ENCODE data around the gene WBP2. TPM values are rescaled to one million over a fixed set of nuclear protein-coding genes. Genes with fewer than 3 reads are reported as not detected.

Gene WBP2
- total and polyA plus RNA-seq, 2 of the 13 experiments (the other 11 are each of a cell fraction or from before 2014, with no cell fraction given), result 29.2 to 29.5 TPM

DNA sequence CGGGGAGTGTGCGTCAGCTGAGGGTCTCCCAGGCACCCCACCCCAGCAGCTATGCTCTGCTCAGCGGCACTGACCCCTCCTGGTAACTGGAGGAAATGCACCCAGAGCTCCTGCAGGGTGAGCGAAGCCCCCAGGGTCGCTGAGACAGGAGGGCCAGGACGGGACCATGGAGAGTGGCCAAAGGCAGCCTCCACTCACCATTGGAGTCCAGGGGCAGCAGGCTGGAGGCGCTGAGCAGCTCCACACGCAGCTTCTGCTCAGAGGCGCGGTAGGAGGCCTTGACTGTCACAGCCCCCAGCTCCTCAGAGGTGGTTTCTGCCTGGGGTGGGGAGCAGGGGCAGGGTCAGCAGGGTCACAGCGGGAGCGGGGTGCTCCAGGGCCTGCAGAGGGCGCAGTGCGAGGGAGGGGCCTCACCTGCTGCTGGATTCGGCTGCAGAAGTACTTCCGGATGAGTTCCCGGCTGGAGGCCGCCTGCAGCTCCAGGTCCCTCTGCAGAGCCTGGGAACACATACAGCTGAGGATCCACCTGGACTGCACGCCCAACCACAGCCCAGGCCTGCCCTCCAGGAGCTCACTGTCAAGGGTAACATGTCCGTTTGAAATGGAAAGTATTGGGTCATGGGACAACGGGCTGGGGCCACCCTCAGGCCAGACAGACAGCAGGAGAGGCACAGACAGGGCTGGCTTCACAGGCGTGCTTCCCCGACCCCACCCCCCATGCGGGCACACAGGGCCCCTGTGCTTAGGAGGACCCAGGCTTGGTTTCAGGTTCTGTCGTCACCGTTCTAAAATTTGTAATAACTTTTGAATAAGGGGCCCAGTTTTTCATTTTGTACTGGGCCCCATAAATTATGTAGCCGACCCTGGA is 24.7 kb downstream of the WBP2 start:
- H3K9me3 ChIP-seq (ENCODE audit: low read length), result no peaks in the 10 kb centered on the region
- H3K27ac ChIP-seq (ENCODE audit: extremely low read length, insufficient read depth, low read length), result no peak overlapping the region
- no peak overlapping the region for H3K9ac ChIP-seq (ENCODE audit: insufficient read depth, low read depth, low read length)
- H2AFZ ChIP-seq (ENCODE audit: low read length), result no peak overlapping the region
- DNase-seq (ENCODE audit: low spot score) (no peak), ATAC-seq (peak; percentile 15), FAIRE-seq (no peak)
- POLR2A ChIA-PET, result interaction anchor here (1.1 to 8.0 kb wide), 7 partner anchors 10 to 57 kb away, joined by 3 to 88 read pairs (median 5); partner anchors contain the start of genes UNC13D and WBP2
- CTCF ChIA-PET (ENCODE audit: low intra/inter-chr PET ratio, low total read pairs), result interaction anchor here (0.9 kb wide), 1 partner anchor 18 kb away, joined by 3 read pairs; no protein-coding TSS in a partner anchor
- no peak overlapping the region for H3K4me3 ChIP-seq (replicated peaks in 1 of 3; ENCODE audit: insufficient read depth in 1 of 3, low read depth in 2 of 3, low read length in 3 of 3)
- no peaks in the 10 kb centered on the region for H3K79me2 ChIP-seq (ENCODE audit: insufficient read depth, low read length)
- no peaks in the 10 kb centered on the region for H4K20me1 ChIP-seq (ENCODE audit: insufficient read depth, low read length)
- 98% methylated on average over 14 of the region's 27 CpGs for WGBS (ENCODE audit: low lambda C conversion rate)
- no peak overlapping the region for H3K4me2 ChIP-seq (ENCODE audit: low read depth, low read length)
- H3K27me3 ChIP-seq (ENCODE audit: control insufficient read depth in 1 of 2, insufficient read depth in 2 of 2, low read length in 2 of 2), result no peaks in the 10 kb centered on the region
- BruUV-seq (replicated peaks), result no TSS peak
- H3K36me3 ChIP-seq (replicated peaks in 1 of 2; ENCODE audit: control insufficient read depth in 1 of 2, insufficient read depth in 2 of 2, low read length in 2 of 2), result peaks cover 20 to 38% of the 10 kb centered on the region in 2 experiments; a peak in 4 of 5 replicates
- intact Hi-C loops (cut with micrococcal nuclease; ENCODE audit: unreplicated experiment) (no loop called here), in situ Hi-C loops (cut with HindIII; ENCODE audit: extremely low pct_ligation_motif_present, low pct_unique_long_range_greater_than_20kb) (no loop called here)
- peaks cover 22% of the 10 kb centered on the region for H3K4me1 ChIP-seq (ENCODE audit: insufficient read depth, low read length)
- 0 out of 2 replicates have a peak, but pooled peaks have one; percentile 19 for TF ChIP-seq RAD21 (CRISPR knock-in tag; IDR thresholded peaks at IDR 0.05)
- 0 out of 2 replicates have a peak, but pooled peaks have one; percentile 52 for TF ChIP-seq ZNF501 (CRISPR knock-in tag; IDR thresholded peaks at IDR 0.05)
- TF ChIP-seq NFYB (CRISPR knock-in tag; IDR thresholded peaks at IDR 0.05), result no peak
- no peak for TF ChIP-seq NFKB2 (CRISPR knock-in tag; IDR thresholded peaks at IDR 0.05; ENCODE audit: borderline replicate concordance)
- TF ChIP-seq NR2F6 (IDR thresholded peaks at IDR 0.05), result peak; percentile 27; the same call in 1 of the 2 replicates
- TF ChIP-seq NR2F6 (CRISPR knock-in tag; IDR thresholded peaks at IDR 0.05), result peak; percentile 33; the same call in 1 of the 2 replicates
- TF ChIP-seq, protein P1, sequence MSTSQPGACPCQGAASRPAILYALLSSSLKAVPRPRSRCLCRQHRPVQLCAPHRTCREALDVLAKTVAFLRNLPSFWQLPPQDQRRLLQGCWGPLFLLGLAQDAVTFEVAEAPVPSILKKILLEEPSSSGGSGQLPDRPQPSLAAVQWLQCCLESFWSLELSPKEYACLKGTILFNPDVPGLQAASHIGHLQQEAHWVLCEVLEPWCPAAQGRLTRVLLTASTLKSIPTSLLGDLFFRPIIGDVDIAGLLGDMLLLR (CRISPR knock-in tag; IDR thresholded peaks at IDR 0.05), result 0 out of 2 replicates have a peak, but pooled peaks have one; percentile 52
- TF ChIP-seq MXD4 (CRISPR knock-in tag; IDR thresholded peaks at IDR 0.05), result 0 out of 2 replicates have a peak, but pooled peaks have one; percentile 28
- TF ChIP-seq, protein P2, sequence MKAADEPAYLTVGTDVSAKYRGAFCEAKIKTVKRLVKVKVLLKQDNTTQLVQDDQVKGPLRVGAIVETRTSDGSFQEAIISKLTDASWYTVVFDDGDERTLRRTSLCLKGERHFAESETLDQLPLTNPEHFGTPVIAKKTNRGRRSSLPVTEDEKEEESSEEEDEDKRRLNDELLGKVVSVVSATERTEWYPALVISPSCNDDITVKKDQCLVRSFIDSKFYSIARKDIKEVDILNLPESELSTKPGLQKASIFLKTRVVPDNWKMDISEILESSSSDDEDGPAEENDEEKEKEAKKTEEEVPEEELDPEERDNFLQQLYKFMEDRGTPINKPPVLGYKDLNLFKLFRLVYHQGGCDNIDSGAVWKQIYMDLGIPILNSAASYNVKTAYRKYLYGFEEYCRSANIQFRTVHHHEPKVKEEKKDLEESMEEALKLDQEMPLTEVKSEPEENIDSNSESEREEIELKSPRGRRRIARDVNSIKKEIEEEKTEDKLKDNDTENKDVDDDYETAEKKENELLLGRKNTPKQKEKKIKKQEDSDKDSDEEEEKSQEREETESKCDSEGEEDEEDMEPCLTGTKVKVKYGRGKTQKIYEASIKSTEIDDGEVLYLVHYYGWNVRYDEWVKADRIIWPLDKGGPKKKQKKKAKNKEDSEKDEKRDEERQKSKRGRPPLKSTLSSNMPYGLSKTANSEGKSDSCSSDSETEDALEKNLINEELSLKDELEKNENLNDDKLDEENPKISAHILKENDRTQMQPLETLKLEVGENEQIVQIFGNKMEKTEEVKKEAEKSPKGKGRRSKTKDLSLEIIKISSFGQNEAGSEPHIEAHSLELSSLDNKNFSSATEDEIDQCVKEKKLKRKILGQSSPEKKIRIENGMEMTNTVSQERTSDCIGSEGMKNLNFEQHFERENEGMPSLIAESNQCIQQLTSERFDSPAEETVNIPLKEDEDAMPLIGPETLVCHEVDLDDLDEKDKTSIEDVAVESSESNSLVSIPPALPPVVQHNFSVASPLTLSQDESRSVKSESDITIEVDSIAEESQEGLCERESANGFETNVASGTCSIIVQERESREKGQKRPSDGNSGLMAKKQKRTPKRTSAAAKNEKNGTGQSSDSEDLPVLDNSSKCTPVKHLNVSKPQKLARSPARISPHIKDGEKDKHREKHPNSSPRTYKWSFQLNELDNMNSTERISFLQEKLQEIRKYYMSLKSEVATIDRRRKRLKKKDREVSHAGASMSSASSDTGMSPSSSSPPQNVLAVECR (CRISPR knock-in tag; IDR thresholded peaks at IDR 0.05; ENCODE audit: borderline replicate concordance), result peak; percentile 23; the same call in 1 of the 2 replicates
- 0 out of 2 replicates have a peak, but pooled peaks have one; percentile 46 for TF ChIP-seq ZBTB4 (CRISPR knock-in tag; IDR thresholded peaks at IDR 0.05; ENCODE audit: borderline replicate concordance)
- TF ChIP-seq ZMYM2 (CRISPR knock-in tag; IDR thresholded peaks at IDR 0.05), result no peak
- 0 out of 2 replicates have a peak, but pooled peaks have one; percentile 22 for TF ChIP-seq NCOA5 (CRISPR knock-in tag; IDR thresholded peaks at IDR 0.05)
- TF ChIP-seq ZBTB7B (CRISPR knock-in tag; IDR thresholded peaks at IDR 0.05), result peak; percentile 77; the same call in 1 of the 2 replicates
- TF ChIP-seq NONO (IDR thresholded peaks at IDR 0.05), result no peak
- peak; percentile 49; the same call in 1 of the 2 replicates for TF ChIP-seq NONO (CRISPR knock-in tag; conservative IDR thresholded peaks at IDR 0.05)
- no peak for TF ChIP-seq PAF1 (CRISPR knock-in tag; IDR thresholded peaks at IDR 0.05)
- no peak for TF ChIP-seq NFRKB (IDR thresholded peaks at IDR 0.05)

Measured in HepG2 (cell line).